Left ventricle myocardium superior (tissue), 1 donor: ENCODE results near the gene MSANTD4. TPM values are rescaled to one million over a fixed set of nuclear protein-coding genes. Genes with fewer than 3 reads are reported as not detected.
"Not testable (repeated sequence)": the region's sequence is repeated elsewhere in the genome, so short reads cannot be mapped to it uniquely, and the experiment has no call there.

Experiments used
- ATAC-seq: fragments of 200-7000 bp; cut with Tn5 transposase; one replicate; pipeline ENCODE4 v1.9.1; 2020; ENCODE audit warnings: mild to moderate bottlenecking, moderate library complexity
- DNase-seq: peaks from one replicate; pipeline ENCODE4 v3.0.0-alpha.2; 2020
- intact Hi-C: fragments of 100-400 bp; cut with micrococcal nuclease; formaldehyde crosslinking; loops from one replicate; pipeline ENCODE4 v1.11.0; 2022
- total RNA-seq: library from RNA; stranded (reverse); fragmentation: NEBNext Ultra II Directional; extraction: Animal tissue kit (Norgen Biotek cat#: 25700); gene quantifications from one replicate; pipeline ENCODE4 v1.2.1, GENCODE V29; 2021
- donor health status: DM: no; HTN: yes; CAD: no; lungs with severe emphysema.

MSANTD4 gene
- total RNA-seq, 1 donor from 2014 or later: 18.4 TPM

GRCh38 chr11:106017093-106017492 is 4.9 kb downstream of the MSANTD4 start:
- ATAC-seq (no peak), DNase-seq (no peak)
- intact Hi-C loops: no loop called here

DNA sequence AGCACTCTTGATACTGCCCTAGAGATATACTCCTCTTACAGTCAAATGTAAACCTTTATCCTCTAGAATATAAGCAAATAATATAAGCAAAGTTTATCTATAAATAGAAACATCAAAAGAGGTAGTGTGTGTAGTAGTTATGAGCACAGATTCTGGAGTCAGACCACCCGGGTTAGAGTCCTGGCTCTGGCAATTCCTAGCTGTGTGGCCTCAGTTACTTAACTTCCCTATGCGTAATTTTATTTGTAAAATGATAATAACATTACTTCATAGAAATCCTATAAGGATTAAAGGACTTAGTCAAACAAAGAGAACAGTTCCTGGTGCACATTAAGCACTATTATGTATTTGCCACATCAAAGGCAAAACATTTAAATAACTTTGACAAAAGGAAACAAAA is 7.0 kb downstream of the MSANTD4 start:
- ATAC-seq: no peak
- intact Hi-C loops: no loop called here
- no peak for DNase-seq

DNA sequence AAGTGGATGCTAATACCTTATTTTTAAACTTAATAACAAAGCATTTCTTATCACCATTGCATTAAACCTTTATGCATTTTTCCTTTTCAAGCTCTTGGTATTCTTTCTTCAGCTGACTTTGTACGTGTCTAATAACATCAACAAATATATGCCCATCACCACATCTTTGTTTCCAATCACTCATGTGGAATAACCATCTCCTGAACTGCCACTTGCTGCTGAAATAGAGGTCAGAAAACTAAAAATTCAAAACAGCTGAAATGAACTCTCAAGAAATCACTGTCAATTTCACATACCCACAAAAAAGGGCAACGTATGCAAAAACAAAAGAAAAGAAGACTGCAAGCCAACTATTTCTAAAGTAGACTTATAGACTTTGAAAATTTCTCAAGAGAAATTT is 7.4 kb downstream of the MSANTD4 start:
- intact Hi-C loops: no loop called here
- no peak for DNase-seq
- no peak for ATAC-seq

- DNase-seq (no peak), ATAC-seq (no peak)
- intact Hi-C loops: no loop called here
Measured at GRCh38 chr11:106014035-106014434, 8.0 kb downstream of the MSANTD4 start.

GRCh38 chr11:106012744-106013143 is 9.3 kb downstream of the MSANTD4 start:
- no peak for DNase-seq
- peak; percentile 94 for ATAC-seq
- intact Hi-C loops: no loop called here

DNA sequence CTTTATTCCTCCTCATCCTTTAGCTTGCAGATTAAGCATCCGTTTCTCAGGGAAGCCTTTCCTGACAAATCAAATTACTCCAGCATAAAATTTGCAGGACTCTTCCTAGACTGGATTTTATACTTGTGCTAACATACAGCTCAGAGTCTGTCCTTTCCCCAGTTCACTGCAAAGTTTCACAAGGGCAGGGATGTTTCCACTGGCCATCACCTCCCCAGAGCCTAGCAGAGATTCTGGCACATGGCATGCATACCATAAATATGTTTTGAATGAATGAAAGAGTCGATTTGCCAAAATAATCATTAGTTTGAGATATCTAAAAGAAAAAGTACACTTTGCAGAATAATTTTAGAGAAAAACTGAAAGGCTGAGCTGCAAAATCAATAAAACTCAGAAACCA is 10.6 kb downstream of the MSANTD4 start:
- ATAC-seq: no peak
- no peak for DNase-seq
- intact Hi-C loops: no loop called here

DNA sequence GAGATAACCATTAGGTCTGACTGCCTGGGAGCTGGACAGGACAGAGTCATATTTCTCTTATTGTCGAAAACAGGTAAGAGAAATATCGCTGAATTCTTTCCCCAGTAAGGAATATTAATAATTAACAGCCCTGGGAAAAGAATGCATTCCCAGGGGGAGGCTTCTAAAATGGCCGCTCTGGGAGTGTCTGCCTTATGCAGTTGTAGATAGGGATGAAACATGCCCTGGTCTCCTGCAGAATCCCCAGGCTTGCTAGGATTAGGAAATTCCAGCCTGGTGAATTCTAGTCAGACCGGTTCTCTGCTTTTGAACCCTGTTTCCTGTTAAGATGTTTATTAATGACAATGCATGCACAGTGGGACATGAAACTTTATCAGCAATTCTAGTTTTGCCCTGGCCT is 18.9 kb downstream of the MSANTD4 start:
- intact Hi-C loops, DNase-seq, ATAC-seq: not testable (repeated sequence)

DNA sequence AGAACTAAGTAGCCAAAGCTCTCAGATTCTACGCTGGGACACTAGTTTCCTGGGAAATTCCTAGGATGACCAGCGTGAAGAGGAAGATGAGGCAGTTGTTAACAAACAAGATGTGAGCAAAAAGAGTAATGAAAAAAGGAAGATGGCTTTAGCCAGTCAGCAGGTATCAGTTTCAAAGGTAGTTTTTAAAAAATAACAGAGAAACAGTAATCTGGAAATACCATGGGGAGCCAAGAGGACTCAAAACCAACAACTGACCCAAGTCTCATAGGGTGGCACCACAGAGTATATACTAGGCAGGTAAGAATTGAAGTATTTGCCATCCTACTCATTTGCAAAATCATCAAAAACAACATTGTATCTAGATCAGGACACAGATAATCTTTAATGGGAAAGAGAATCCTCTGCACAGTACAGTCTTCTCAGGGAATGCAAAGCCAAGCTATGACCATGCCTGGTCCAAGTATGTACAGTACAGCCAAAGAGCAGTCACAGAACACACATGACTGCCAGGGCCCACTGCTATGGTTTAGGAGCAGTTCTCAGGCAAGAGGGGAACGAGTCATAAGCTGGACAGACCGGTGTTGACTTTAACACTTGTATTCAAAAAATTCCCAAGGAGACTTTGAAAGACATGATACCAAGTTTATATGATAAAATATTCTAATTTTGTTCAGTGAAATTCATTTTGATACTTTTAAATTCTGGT is 20.6 kb downstream of the MSANTD4 start:
- intact Hi-C loops: no loop called here
- ATAC-seq: no peak

GRCh38 chr11:105991888-105992287 is 30.2 kb downstream of the MSANTD4 start:
- intact Hi-C loops: no loop called here
- DNase-seq (no peak), ATAC-seq (no peak)

More for the DNA sequence above, 20.6 kb downstream of the MSANTD4 start:
- no peak for DNase-seq

DNA sequence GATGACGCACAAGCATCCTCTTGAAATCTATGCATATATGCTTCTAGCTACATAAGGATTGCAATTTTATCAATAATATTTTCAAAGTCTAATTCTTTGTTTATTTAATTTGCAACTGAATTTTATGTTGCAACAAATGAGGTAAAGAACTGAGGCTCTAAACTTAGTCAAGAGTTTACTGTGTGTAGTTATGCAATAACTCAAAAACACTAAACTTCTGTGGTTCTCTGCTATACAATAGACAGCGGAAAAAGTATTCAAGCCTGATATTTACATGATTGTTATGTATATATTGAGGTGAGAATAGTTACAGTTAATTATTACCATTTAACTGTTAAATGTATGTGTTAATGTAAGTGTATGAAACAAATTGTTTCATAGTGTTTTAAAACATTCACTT is 32.9 kb downstream of the MSANTD4 start:
- intact Hi-C loops: no loop called here
- DNase-seq: no peak
- no peak for ATAC-seq

DNA sequence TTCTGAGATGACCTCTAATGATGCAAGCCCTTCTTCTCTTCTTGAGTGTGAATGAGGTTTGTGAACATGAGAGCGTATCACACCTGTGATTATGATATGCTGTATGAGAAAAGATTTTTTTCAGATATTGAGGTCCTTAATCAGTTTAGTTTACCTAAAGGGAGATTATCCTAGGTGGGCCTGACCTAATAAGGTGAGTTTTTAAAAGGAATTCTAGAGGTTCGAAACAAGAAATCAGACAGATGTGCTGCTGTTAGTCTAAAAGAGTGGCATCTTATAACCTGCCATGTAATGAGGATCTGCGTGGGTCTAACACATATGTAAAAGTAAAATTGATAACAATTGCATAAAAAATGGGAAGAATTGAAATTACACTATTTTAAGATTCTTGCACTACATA is 33.8 kb downstream of the MSANTD4 start:
- ATAC-seq (no peak), DNase-seq (no peak)
- intact Hi-C loops: no loop called here

- DNase-seq (no peak), ATAC-seq (no peak)
- intact Hi-C loops: no loop called here
Measured at GRCh38 chr11:105986554-105986953, 35.5 kb downstream of the MSANTD4 start.

GRCh38 chr11:105979997-105980703 is 41.9 kb downstream of the MSANTD4 start:
- DNase-seq (no peak), ATAC-seq (no peak)
- intact Hi-C loops: no loop called here

DNA sequence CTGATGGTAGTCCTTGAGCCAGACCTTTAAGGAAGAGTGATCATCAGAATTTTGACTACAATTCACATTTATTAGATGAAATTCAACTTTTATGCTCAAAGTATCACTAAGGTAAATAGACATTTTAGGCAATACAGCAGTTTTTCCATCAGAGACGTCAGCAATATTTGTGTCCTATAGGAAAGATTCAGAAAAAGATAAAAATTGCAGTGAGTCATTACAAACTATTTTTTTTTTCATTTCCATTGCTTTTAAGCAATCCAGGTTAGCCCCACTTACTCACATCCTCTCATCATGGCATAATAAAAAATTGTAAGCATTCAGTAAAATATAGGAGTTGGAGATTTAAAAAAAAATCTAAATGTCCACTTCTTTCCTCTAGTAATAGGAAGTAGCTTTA is 46.9 kb downstream of the MSANTD4 start:
- DNase-seq (no peak), ATAC-seq (no peak)
- intact Hi-C loops: no loop called here

DNA sequence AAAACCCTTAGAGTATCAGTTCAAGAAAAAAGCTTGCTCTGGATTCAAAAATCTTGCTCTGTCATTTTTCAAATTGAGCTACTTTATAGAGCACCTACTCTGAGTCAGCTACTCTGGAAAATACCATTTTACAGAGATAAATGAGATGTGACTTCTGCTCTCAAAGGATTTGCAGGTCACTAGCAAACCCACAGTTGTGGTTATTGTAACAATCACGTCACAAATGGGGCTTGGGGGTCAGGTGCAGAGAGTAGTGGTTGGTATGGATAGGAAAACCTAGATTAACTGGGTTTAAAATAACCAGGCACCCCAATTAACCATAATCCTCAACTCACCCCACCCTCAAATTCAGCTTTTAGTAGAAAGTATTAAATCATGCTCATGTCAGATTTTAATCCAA is 52.3 kb downstream of the MSANTD4 start:
- ATAC-seq: no peak
- no peak for DNase-seq
- intact Hi-C loops: loop anchor here (5.0 kb wide), 1 partner anchor 217 kb away; no protein-coding TSS in a partner anchor

DNA sequence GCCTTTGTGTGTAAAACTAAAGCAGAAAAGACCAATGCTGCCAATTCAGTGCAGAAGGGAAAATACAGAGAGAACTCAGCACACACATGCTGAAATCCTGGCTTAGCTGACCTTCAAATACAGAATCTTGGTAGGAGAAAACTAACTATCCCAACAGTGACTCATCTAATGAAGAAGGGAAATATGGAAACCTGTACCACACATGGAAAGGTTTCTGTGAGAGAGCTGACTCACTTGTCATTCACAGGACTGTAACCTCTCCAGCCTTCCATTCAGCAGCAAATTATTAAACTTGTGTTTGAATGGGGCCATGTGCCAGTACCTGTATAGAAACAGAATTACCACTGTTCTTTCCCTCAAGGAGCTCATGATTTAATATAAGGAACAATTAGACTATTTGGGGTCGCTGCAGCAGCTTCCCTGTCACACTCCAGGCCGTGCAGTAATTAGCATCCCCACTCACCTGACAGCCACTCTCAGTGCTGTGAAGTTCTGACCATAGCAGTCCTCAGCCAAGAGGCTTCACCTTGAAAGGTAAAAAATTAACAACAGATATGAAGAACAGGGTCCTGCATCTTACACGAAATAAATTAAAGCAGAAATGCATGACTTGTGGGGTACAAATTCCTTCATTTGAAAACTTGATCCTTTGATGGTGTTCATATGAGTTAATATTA is 53.9 kb downstream of the MSANTD4 start:
- intact Hi-C loops: no loop called here
- ATAC-seq (no peak), DNase-seq (no peak)

DNA sequence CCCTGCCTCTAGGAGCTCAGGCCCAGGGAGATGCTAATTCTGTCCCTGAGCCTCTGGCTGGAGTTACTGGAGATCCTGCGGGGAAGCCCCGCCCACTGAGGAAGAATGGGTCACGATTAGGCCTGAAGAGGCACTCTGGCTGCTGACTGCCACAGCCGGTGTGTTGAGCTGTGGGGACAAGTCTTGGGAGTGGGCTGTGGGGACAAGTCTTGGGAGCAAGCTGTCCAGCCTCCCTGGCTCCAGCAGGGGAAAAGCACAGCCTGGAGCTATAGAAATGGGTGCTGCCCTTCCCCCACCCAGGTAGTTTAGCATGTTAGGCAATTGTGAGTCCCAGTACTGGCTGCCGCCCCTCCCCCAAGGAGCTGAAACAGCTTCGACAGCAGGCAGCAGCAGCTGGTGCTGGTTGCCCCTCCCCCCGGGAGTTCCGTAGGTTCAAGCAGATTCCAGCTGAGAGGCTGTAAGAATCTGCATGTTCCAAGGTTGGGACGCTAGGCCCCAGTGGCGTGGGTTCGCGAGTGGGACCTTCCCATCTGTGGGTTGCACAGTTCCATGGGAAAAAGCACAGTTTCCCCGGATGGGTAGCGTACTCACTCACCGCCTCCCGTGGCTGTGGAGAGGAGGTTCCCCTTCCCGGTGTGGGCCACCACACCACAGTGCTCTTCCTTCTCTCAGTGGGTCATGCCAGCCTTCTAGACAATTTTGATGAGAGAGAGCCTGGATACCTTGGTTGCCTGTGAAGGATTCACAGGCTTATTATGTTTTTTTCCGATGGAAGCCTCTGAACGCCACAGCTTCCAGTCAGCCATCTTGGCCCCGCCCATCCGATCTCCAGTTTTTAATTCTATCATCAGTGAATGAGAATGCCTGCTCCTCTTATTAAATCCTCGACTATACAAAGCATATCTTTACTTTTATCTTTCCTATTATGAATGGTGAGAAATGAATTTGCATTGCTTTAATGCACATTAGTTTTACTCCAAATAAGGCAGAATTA is 61.5 kb downstream of the MSANTD4 start:
- ATAC-seq (no peak), DNase-seq (no peak)
- intact Hi-C loops: no loop called here
